GM10266 (cell line): ENCODE data around the gene TNFRSF14.
"Not testable (repeated sequence)": the region's sequence is repeated elsewhere in the genome, so short reads cannot be mapped to it uniquely, and the experiment has no call there.

Source experiments
- DNase-seq: peaks from one replicate; pipeline ENCODE4 v3.0.0; 2012; ENCODE audit errors: extremely low spot score
- CTCF ChIP-seq: IDR thresholded peaks from 2 replicates; pipeline ENCODE4 v1.5.1; 2012; ENCODE audit warnings: mild to moderate bottlenecking, low read depth; ENCODE audit not compliant: control insufficient read depth, insufficient read depth; ENCODE audit errors: missing control alignments

TNFRSF14 gene

GRCh38 chr1:2570332-2570731, 14.2 kb downstream of the TNFRSF14 start:
- no peak for DNase-seq
- no peak for TF ChIP-seq CTCF

GRCh38 chr1:2571348-2571747, 15.2 kb downstream of the TNFRSF14 start:
- no peak for TF ChIP-seq CTCF
- no peak for DNase-seq

- DNase-seq = no peak
- TF ChIP-seq CTCF = no peak
Measured at GRCh38 chr1:2573250-2573920, 17.2 kb downstream of the TNFRSF14 start.

- DNase-seq = no peak
- TF ChIP-seq CTCF = no peak
Measured at GRCh38 chr1:2574350-2574749, 18.2 kb downstream of the TNFRSF14 start.

- DNase-seq = no peak
- TF ChIP-seq CTCF = no peak
Measured at GRCh38 chr1:2575801-2576663, 19.9 kb downstream of the TNFRSF14 start.

- DNase-seq = not testable (repeated sequence)
Measured at GRCh38 chr1:2577565-2578075, 21.4 kb downstream of the TNFRSF14 start.

- no peak for TF ChIP-seq CTCF
- no peak for DNase-seq
Measured at GRCh38 chr1:2578758-2579118, 22.6 kb downstream of the TNFRSF14 start.
